Tibial nerve (tissue), 4 donors: ENCODE measurements around the gene TET2.

ENCODE experiments used
- EP300 ChIP-seq, 2 donors: sonication (generic); formaldehyde crosslinking; IDR thresholded peaks; one replicate each; pipeline ENCODE4 v1.6.1; 2017; ENCODE audit warnings: antibody characterized with exemption in 2 of 2, mild to moderate bottlenecking in 1 of 2
- TF ChIP-seq, protein P1 (sequence below), 5 experiments: fragments of 200-600 bp in 3 of 5; fragments of 450-650 bp in 2 of 5; sonication (generic) in 3 of 5; IDR thresholded peaks; one replicate each; pipeline ENCODE4 v1.5.1; 2016 to 2019; ENCODE audit warnings: antibody characterized with exemption in 5 of 5, mild to moderate bottlenecking in 3 of 5, moderate library complexity in 2 of 5

- TF ChIP-seq, protein P1, sequence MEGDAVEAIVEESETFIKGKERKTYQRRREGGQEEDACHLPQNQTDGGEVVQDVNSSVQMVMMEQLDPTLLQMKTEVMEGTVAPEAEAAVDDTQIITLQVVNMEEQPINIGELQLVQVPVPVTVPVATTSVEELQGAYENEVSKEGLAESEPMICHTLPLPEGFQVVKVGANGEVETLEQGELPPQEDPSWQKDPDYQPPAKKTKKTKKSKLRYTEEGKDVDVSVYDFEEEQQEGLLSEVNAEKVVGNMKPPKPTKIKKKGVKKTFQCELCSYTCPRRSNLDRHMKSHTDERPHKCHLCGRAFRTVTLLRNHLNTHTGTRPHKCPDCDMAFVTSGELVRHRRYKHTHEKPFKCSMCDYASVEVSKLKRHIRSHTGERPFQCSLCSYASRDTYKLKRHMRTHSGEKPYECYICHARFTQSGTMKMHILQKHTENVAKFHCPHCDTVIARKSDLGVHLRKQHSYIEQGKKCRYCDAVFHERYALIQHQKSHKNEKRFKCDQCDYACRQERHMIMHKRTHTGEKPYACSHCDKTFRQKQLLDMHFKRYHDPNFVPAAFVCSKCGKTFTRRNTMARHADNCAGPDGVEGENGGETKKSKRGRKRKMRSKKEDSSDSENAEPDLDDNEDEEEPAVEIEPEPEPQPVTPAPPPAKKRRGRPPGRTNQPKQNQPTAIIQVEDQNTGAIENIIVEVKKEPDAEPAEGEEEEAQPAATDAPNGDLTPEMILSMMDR (IDR thresholded peaks at IDR 0.05): no peak
- no peak for TF ChIP-seq EP300 (IDR thresholded peaks at IDR 0.05)
Observed at GRCh38 chr4:105288121-105288520, 141.4 kb downstream of the TET2 start.
